DMS153 (cell line): Measurements from ENCODE around the gene MUC4.
"Not testable (repeated sequence)": the region's sequence is repeated elsewhere in the genome, so short reads cannot be mapped to it uniquely, and the experiment has no call there.

Experiments
- DNase-seq: peaks from one replicate; lab custom pipeline; 2025; lab: John Stamatoyannopoulos, UW

The MUC4 gene

GRCh38 chr3:195744437-195744836 is 67.3 kb downstream of the MUC4 start:
- no peak for DNase-seq

DNA sequence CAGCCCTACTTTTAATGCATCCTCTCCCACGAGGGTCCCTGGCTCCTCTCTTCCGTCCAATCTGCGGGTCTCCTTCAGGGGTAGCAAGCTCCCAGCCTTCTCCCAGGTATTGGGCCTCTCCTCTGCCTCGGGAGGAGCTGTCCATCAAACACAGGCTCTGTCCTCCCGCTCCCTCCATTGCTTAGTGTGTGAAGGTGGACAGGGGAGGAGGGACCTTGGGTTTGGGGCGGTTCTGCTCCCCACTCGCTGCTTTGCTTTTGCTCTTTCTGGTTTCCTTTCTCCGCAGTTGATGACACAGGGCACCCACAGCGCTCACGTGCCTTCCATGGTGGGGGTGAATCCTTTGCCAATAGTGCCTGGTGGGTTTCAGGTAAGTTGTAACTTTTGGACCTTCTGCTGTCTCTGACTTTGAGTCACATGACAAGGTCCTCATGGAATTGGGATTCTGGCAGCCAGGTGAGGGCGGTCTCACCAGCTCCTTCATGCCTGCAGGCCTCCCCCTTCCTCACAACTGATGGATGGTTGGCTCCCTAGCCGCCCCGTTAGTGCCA is 72.1 kb downstream of the MUC4 start:
- no peak for DNase-seq

GRCh38 chr3:195738274-195739044 is 73.3 kb downstream of the MUC4 start:
- DNase-seq = no peak

DNA sequence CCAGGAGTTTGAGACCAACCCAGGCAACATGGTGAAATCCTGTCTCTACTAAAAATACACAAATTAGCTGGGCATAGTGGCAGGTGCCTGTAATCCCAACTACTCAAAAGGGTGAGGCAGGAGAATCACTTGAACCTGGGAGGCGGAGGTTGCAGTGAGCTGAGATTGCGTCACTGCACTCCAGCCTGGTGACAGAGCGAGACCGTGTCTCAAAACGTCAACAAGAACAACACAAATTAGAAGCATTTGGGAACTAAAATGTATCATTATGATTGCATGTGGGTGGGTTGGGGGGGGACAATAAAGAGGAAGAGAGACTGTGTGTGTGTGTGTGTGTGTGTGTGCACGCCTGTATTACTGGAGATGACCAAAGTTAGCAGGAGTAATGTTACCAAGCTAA is 73.9 kb downstream of the MUC4 start:
- not testable (repeated sequence) for DNase-seq

- no peak for DNase-seq
These were observed 74.8 kb downstream of the MUC4 start for GRCh38 chr3:195736866-195737490.

GRCh38 chr3:195735036-195735695 is 76.6 kb downstream of the MUC4 start:
- DNase-seq = no peak

DNA sequence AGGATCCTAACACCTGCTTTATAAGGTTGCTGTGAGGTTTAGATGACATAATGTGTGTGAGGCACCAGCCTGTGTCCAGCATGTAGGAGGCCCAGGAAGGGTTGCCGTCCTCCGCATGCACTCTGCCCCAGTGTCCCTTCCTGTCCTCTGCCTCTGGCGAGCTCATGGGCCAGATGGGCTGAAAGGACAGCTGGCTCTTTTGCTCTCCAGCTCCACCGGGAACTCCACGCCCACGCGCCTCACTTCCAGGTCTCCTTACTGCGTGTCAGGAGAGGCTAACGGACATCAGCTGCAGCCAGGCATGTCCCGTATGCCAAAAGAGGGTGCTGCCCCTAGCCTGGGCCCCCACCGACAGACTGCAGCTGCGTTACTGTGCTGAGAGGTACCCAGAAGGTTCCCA is 78.8 kb downstream of the MUC4 start:
- DNase-seq = no peak

- no peak for DNase-seq
These were observed 80.3 kb downstream of the MUC4 start for GRCh38 chr3:195731356-195731905.

DNA sequence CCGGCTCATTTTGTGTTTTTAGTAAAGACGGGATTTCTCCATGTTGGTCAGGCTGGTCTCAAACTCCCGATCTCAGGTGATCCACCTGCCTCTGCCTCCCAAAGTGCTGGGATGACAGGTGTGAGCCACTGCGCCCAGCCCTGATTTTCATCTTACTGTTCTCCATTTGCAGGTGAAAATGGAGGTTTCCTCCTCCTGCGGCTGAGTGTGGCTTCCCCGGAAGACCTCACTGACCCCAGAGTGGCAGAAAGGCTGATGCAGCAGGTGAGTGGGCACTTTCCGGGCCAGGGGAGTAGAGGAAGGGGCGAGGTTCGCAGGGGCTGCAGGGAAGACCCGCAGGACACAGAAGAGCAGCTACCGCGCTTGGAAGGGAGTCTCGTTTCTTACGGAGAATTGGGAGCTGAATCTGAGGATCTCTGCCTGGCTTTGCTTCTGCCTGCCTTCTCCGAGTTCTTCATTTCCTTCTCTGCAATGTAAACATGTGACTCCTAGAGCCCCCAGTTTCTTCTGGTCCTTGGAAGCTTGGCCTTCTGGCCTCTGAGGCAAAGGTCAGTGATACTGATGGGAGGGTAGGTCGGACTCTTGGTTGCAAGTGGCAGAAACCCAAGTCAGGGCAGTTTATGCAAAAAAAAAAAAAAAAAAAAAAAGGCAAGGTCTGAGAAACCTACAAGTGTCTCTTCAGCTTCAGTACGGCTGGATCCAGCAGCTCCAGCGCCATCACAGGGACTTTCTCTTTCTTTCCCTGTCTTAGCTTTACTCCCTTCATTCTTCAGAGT is 82.1 kb downstream of the MUC4 start:
- no peak for DNase-seq

DNA sequence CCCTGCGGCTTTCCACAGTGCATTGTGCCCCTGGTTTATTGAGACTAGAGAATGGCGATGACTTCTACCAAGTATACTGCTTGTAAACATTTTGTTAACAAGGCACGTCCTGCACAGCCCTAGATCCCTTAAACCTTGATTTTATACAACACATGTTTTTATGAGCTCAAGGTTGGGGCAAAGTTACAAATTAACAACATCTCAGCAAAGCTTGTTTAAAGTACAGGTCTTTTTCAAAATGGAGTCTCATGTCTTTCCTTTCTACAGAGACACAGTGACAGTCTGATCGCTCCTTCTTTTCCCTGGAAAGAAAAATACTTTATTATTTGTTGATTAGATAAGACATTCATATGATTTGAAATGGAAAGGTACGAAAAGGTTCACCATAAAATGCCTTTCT is 82.9 kb downstream of the MUC4 start:
- DNase-seq = not testable (repeated sequence)

- no peak for DNase-seq
These were observed 84.0 kb downstream of the MUC4 start for GRCh38 chr3:195727606-195728195.

GRCh38 chr3:195725916-195726740 is 85.6 kb downstream of the MUC4 start:
- not testable (repeated sequence) for DNase-seq

DNA sequence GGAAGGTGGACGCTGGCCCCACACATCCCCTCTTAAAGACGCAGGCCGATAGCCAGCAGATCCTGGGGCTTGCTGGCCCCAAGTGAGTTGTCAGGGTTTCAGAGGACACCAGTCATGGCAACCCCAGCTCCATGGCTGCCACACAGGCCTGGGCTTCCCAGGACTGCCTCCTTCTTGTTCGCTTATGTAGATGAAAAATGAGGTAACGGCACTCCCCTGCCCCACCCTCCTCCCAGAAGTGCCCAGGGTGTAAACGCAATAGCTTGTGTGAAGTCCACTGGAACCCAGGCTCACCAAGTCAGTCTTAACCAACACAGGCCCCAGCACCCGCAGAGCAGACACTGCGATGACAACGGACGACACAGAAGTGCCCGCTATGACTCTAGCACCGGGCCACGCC is 87.4 kb downstream of the MUC4 start:
- DNase-seq = not testable (repeated sequence)

DNA sequence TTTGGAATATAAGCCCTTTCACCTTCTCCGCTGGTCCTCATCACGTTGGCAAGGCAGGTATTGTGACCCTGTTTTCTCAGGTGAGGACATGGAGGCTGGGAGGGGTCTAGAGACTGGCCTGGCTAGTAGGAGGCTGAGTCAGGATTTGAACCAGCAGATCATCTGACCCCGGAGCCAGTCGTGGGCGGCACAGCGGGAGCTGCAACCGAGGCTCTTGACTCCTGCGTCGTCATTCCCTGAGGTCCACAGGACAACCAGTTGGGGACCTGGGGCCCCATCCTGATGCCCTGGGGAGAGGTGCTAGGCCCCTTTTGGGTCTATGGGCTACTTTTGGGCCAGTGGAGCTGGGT is 88.8 kb downstream of the MUC4 start:
- DNase-seq = not testable (repeated sequence)

DNA sequence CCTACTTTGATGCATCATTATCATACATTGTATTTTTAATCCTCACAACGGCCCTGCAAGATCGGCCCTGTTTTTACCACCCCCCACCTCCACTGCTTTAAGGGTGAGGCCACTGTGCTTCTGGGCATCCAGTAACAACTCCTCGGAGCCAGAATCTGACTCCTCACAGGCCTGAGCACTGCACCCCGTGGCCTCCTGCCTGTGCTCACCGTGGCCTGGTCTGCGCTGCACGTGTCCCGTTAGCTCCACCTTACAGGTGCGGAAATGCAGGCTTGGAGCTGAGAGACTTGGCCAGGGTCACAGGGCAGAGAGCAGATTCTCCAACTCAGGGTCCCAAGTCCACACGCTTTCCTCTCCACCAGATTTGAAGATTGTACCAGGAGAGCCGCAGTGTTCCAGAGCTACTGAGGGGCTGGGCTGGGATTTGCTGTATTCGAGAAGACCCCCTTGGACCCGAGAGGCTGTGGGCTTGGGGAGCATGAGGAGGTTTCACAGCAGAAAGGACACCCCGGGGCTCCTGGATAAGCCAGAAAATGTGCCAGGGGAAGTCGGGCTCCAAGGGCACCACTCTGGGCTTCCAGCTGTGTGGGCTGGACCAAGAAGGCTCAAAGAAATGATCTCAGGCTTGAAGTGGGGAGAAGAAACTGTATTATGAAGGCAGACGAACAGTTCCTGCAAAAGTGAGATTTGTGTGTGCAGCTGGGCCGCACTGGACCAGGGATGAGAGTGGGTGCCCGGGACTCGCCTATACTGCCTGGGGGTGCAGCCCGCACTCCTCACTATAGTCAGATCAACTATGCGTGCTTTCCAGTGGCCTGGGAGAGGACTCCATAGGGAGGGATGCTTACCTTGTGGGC is 89.4 kb downstream of the MUC4 start:
- not testable (repeated sequence) for DNase-seq

DNA sequence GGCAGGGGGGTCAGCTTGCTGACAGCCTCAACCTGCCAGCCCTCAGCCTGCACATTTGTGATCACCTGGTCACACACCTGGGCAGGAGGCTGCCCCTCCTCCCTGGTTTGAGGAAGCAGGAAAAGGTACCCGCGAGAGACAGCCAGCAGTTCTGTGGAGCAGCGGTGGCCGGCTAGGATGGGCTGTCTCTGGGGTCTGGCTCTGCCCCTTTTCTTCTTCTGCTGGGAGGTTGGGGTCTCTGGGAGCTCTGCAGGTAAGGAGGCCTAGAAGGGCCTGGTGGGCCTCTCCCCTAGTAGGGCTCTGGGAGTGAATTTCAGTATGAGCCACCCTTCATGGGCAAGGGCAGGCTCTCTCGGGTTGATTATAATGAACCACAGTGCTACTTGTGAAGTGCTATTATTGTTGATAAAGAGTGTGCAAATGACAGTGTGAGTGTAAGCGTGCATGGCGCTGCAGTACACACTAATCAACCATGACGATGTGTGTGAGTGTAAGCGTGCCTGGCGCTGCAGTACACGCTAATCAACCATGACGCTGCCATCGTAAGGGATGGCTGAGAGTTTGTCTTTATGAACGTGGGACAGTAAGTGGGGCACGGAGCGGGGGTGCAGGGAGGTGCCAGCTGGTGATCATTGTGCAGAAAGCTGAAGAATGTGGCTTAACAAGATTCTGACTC is 90.8 kb downstream of the MUC4 start, which contains the start of gene MUC20:
MUC20 (plus strand) TSS at position 148 of the 676 bp plus-strand sequence; CDS start at position 178, 30 bp downstream.
- not testable (repeated sequence) for DNase-seq

DNA sequence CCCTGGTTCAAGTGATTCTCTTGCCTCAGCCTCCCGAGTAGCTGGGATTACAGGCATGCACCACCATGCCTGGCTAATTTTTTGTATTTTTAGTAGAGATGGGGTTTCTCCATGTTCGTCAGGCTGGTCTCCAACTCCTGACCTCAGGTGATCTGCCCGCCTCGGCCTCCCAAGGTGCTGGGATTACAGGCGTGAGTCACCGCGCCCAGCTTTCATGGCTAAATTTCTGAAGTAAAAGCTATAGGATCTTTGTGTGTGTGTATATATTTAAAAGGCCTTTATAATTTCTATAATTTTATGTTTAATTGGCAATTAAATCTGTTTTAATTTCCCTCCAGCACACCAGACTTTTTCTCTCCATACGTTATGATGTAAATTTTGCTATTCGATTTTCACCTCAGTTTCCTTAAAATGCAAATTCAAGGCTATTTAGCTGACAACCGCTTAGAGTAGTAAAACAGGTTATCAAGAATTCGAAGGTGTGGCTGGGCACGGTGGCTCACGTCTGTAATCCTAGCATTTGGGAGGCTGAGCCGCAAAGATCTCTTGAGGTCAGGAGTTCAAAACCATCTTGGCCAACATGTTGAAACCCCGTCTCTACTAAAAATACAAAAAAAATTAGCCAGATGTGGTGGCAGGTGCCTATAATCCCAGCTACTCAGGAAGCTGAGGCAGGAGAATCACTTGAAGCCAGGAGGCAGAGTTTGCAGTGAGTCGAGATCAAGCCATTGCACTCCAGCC is 92.0 kb downstream of the MUC4 start:
- not testable (repeated sequence) for DNase-seq

DNA sequence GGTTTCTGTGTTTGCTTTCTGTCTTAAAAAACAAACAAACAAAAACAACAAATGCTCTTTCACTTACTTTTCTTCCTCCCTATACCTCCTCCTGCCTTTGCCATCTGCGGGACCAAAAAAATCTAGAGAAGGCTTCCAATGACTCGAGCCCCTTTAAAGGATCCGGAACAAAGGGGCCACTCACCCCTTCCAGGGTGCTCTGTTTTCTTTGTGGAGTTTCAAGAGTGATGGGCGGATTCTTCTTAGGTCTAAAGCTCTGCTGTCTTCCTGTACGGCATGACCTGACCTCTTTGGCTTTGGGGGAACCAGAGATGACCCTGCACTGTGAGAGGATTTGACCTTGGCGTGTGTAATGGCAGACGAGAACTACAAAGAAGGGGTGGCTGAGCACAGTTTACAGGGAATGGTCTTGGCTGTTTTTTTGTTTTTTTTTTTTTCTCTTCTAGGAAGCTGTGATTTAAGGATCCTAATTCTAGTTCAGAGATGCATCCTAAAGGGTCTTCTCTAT is 93.2 kb downstream of the MUC4 start:
- DNase-seq = no peak
